ENCODE measurements around the gene CCR9. TPM values are rescaled to one million over a fixed set of nuclear protein-coding genes. Genes with fewer than 3 reads are reported as not detected.
A peak's percentile ranks its signal among the peaks of the same experiment; 100 is the strongest.
"Not testable (repeated sequence)": the region's sequence is repeated elsewhere in the genome, so short reads cannot be mapped to it uniquely, and the experiment has no call there.

Gene CCR9
- total RNA-seq = not detected

GRCh38 chr3:45885979-45886705 lies at the start of gene CCR9:
CCR9 (plus strand) TSS chr3:45886543; CDS start chr3:45894934, 8,391 bp downstream.
- CTCF ChIA-PET = no interaction called here
- H3K9me3 Mint-ChIP-seq = no peaks in the 10 kb centered on the region
- H3K27me3 Mint-ChIP-seq (ENCODE audit: low read depth) = peaks cover 7% of the 10 kb centered on the region
- peaks cover 23% of the 10 kb centered on the region for H3K4me1 Mint-ChIP-seq (ENCODE audit: low read depth)
- no peak within 1 kb of the TSS for H3K4me3 Mint-ChIP-seq
- no peak for DNase-seq
- intact Hi-C loops (cut with micrococcal nuclease) = no loop called here
- H3K27ac Mint-ChIP-seq = no peak within 1 kb of the TSS
- H3K36me3 Mint-ChIP-seq (ENCODE audit: low read depth) = no peaks in the 10 kb centered on the region

DNA sequence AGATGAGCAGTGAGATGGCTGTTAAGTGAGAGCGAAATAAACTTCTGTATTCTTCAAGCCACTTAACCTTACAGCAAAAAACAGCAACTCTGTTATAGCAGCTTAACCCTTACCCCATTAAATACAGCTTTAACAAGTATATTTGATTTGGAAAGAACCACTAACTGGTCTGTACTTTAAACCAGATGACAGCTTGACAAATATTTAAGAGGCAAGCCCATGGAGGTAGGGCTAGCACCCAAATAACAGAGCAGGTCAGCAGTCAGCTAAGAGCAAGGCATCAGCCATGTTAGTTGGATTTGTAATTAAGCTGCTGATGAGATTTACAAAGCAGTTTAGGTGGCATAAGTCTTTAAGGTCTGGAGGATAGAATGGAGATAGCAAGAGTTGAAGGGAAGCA lies 47.9 kb upstream of the CCR9 start:
- no peak for DNase-seq
- intact Hi-C loops (cut with micrococcal nuclease) = no loop called here
- H3K4me1 Mint-ChIP-seq (ENCODE audit: low read depth) = peaks cover 12% of the 10 kb centered on the region
- no peak overlapping the region for H3K4me3 Mint-ChIP-seq
- H3K9me3 Mint-ChIP-seq = no peaks in the 10 kb centered on the region
- CTCF ChIA-PET = no interaction called here
- H3K27ac Mint-ChIP-seq = no peak overlapping the region
- no peaks in the 10 kb centered on the region for H3K27me3 Mint-ChIP-seq (ENCODE audit: low read depth)
- peaks cover 3% of the 10 kb centered on the region for H3K36me3 Mint-ChIP-seq (ENCODE audit: low read depth)

- H3K36me3 Mint-ChIP-seq (ENCODE audit: low read depth) = no peaks in the 10 kb centered on the region
- intact Hi-C loops (cut with micrococcal nuclease) = loop anchor here (5.0 kb wide), 3 partner anchors 76 to 156 kb away; partner anchors contain the start of genes FYCO1 and SACM1L
- no peak overlapping the region for H3K27ac Mint-ChIP-seq
- H3K27me3 Mint-ChIP-seq (ENCODE audit: low read depth) = no peaks in the 10 kb centered on the region
- H3K4me1 Mint-ChIP-seq (ENCODE audit: low read depth) = peaks cover 12% of the 10 kb centered on the region
- H3K9me3 Mint-ChIP-seq = no peaks in the 10 kb centered on the region
- peak overlapping the region; percentile 90 for H3K4me3 Mint-ChIP-seq
- DNase-seq = peak; percentile 13
- CTCF ChIA-PET = interaction anchor here (0.7 kb wide), 1 partner anchor 133 kb away, joined by 3 read pairs; no protein-coding TSS in a partner anchor
Measured at GRCh38 chr3:45841420-45841756, 45.0 kb upstream of the CCR9 start.

GRCh38 chr3:45841757-45842491 lies 44.4 kb upstream of the CCR9 start, which contains the start of gene LZTFL1:
LZTFL1 (minus strand) TSS chr3:45842119; CDS start chr3:45841991, 128 bp downstream.
- peak within 1 kb of the TSS; percentile 90 for H3K4me3 Mint-ChIP-seq
- H3K36me3 Mint-ChIP-seq (ENCODE audit: low read depth) = no peaks in the 10 kb centered on the region
- intact Hi-C loops (cut with micrococcal nuclease) = loop anchor here (5.0 kb wide), 3 partner anchors 75 to 155 kb away; partner anchors contain the start of genes FYCO1 and SACM1L
- CTCF ChIA-PET = interaction anchor here (0.6 to 0.7 kb wide), 2 partner anchors 133 to 799 kb away, joined by 3 read pairs; no protein-coding TSS in a partner anchor
- peaks cover 12% of the 10 kb centered on the region for H3K4me1 Mint-ChIP-seq (ENCODE audit: low read depth)
- no peaks in the 10 kb centered on the region for H3K27me3 Mint-ChIP-seq (ENCODE audit: low read depth)
- peak within 1 kb of the TSS; percentile 27 for H3K27ac Mint-ChIP-seq
- H3K9me3 Mint-ChIP-seq = no peaks in the 10 kb centered on the region
- DNase-seq = peak; percentile 96

DNA sequence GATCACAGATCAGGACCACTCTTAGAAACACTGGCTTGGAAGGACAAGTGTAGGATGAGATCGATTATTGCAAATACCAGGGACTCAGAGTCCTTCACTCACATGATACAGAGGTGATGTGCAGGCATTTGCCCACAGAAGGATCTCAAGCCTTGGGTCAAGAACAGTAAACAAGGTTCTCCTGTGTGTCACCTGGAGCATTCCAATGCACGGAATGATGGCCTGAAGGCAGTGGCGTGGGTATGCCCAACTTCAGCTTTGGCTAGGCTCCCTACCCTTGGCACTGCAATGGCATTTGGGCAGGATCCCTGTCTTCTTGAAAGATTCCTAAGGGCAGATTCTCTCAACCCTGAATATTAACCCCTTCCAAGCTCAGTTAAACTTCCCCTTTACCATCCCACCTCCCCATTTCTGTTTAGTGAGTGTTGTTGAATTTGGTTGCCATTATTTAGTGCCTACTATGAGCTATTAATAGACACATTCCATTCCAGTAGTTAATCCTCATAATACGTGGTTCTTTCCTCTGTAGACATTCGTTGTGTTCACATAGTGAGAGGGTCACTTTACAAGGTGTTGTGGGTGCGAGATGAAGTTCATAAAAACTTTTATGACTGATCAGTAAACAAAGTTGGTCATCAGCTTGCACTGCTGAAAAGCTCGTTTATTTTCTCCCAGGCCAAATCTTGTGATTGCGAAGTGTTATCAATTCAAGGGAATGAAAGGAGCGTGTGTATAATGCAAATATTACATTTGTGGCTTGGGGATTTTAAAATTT lies 43.3 kb upstream of the CCR9 start:
- Mint-ChIP-seq H3K9me3 (no peaks in the 10 kb centered on the region), H3K27me3 (ENCODE audit: low read depth) (no peaks in the 10 kb centered on the region), H3K27ac (no peak overlapping the region), H3K4me1 (ENCODE audit: low read depth) (peaks cover 12% of the 10 kb centered on the region), H3K36me3 (ENCODE audit: low read depth) (no peaks in the 10 kb centered on the region), H3K4me3 (peak overlapping the region; percentile 90)
- intact Hi-C loops (cut with micrococcal nuclease) = loop anchor here (5.0 kb wide), 3 partner anchors 74 to 156 kb away; partner anchors contain the start of genes FYCO1 and SACM1L
- DNase-seq = no peak
- CTCF ChIA-PET = interaction anchor here (0.6 to 1.2 kb wide), 2 partner anchors 96 to 797 kb away, joined by 3 read pairs; no protein-coding TSS in a partner anchor

- CTCF ChIA-PET = interaction anchor here (1.2 kb wide), 1 partner anchor 94 kb away, joined by 3 read pairs; no protein-coding TSS in a partner anchor
- peaks cover 12% of the 10 kb centered on the region for H3K4me1 Mint-ChIP-seq (ENCODE audit: low read depth)
- H3K36me3 Mint-ChIP-seq (ENCODE audit: low read depth) = no peaks in the 10 kb centered on the region
- H3K9me3 Mint-ChIP-seq = no peaks in the 10 kb centered on the region
- intact Hi-C loops (cut with micrococcal nuclease) = loop anchor here (5.0 kb wide), 3 partner anchors 73 to 157 kb away; partner anchors contain the start of genes FYCO1 and SACM1L
- DNase-seq = no peak
- H3K4me3 Mint-ChIP-seq = no peak overlapping the region
- H3K27ac Mint-ChIP-seq = no peak overlapping the region
- no peaks in the 10 kb centered on the region for H3K27me3 Mint-ChIP-seq (ENCODE audit: low read depth)
Measured at GRCh38 chr3:45844616-45845015, 41.7 kb upstream of the CCR9 start.

- intact Hi-C loops (cut with micrococcal nuclease) = no loop called here
- CTCF ChIA-PET = no interaction called here
- H3K36me3 Mint-ChIP-seq (ENCODE audit: low read depth) = no peaks in the 10 kb centered on the region
- DNase-seq = no peak
- peaks cover 4% of the 10 kb centered on the region for H3K4me1 Mint-ChIP-seq (ENCODE audit: low read depth)
- no peak overlapping the region for H3K27ac Mint-ChIP-seq
- H3K27me3 Mint-ChIP-seq (ENCODE audit: low read depth) = peaks cover 5% of the 10 kb centered on the region
- H3K9me3 Mint-ChIP-seq = no peaks in the 10 kb centered on the region
- no peak overlapping the region for H3K4me3 Mint-ChIP-seq
Measured at GRCh38 chr3:45848392-45848791, 38.0 kb upstream of the CCR9 start.

GRCh38 chr3:45852828-45853227 lies 33.5 kb upstream of the CCR9 start:
- H3K36me3 Mint-ChIP-seq (ENCODE audit: low read depth) = peaks cover 2% of the 10 kb centered on the region
- CTCF ChIA-PET = interaction anchor here (0.8 kb wide), 1 partner anchor 13 kb away, joined by 3 read pairs; no protein-coding TSS in a partner anchor
- H3K27ac Mint-ChIP-seq = no peak overlapping the region
- H3K9me3 Mint-ChIP-seq = peaks cover 9% of the 10 kb centered on the region
- intact Hi-C loops (cut with micrococcal nuclease) = no loop called here
- DNase-seq = no peak
- H3K4me3 Mint-ChIP-seq = no peak overlapping the region
- H3K4me1 Mint-ChIP-seq (ENCODE audit: low read depth) = peaks cover 17% of the 10 kb centered on the region
- peaks cover 26% of the 10 kb centered on the region for H3K27me3 Mint-ChIP-seq (ENCODE audit: low read depth)

DNA sequence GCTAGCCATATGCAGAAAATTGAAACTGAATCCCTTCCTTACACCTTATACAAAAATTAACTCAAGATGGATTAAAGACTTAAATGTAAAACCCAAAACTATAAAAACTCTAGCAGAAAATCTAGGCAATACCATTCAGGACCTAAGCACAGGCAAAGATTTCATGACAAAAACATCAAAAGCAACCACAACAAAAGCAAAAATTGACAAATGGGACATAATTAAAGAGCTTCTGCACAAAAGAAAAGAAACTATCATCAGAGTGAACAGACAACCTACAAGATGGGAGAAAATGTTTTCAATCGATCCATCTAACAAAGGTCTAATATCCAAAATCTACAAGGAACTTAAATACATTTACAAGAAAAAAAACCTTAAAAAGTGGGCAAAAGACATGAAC lies 30.0 kb upstream of the CCR9 start:
- H3K27ac Mint-ChIP-seq = not testable (repeated sequence)

DNA sequence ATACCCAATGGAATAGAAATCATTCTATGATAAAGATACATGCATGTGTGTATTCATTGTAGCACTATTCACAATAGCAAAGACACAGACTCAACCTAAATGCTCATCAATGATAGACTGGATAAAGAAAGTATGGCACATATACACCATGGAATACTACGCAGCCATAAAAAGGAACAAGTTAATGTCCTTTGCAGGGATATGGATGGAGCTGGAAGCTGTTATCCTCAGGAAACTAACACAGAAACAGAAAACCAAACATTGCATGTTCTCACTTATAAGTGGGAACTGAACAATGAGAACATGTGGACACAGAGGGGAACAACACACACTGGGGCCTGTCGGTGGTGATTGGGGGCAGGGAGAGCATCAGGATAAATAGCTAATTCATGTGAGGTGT lies 29.3 kb upstream of the CCR9 start:
- DNase-seq; intact Hi-C loops (cut with micrococcal nuclease); H3K9me3 Mint-ChIP-seq; H3K27ac Mint-ChIP-seq; H3K36me3 Mint-ChIP-seq (ENCODE audit: low read depth); H3K4me3 Mint-ChIP-seq; CTCF ChIA-PET: not testable (repeated sequence)
- Mint-ChIP-seq H3K27me3 (ENCODE audit: low read depth) (peaks cover 32% of the 10 kb centered on the region), H3K4me1 (ENCODE audit: low read depth) (peaks cover 34% of the 10 kb centered on the region)

More for the DNA sequence above, 30.0 kb upstream of the CCR9 start:
- DNase-seq; H3K36me3 Mint-ChIP-seq (ENCODE audit: low read depth); intact Hi-C loops (cut with micrococcal nuclease); H3K4me3 Mint-ChIP-seq; CTCF ChIA-PET; H3K9me3 Mint-ChIP-seq: not testable (repeated sequence)
- Mint-ChIP-seq H3K27me3 (ENCODE audit: low read depth) (peaks cover 27% of the 10 kb centered on the region), H3K4me1 (ENCODE audit: low read depth) (peaks cover 28% of the 10 kb centered on the region)

- intact Hi-C loops (cut with micrococcal nuclease) = no loop called here
- Mint-ChIP-seq H3K36me3 (ENCODE audit: low read depth) (peaks cover 9% of the 10 kb centered on the region), H3K27ac (no peak overlapping the region), H3K4me1 (ENCODE audit: low read depth) (peaks cover 30% of the 10 kb centered on the region), H3K9me3 (peaks cover 16% of the 10 kb centered on the region), H3K4me3 (no peak overlapping the region), H3K27me3 (ENCODE audit: low read depth) (peaks cover 44% of the 10 kb centered on the region)
- no peak for DNase-seq
- CTCF ChIA-PET = no interaction called here
Measured at GRCh38 chr3:45858809-45859543, 27.4 kb upstream of the CCR9 start.
